CD4-positive, alpha-beta T cell treated with Interleukin-1 beta for 1 hour (primary cell): ENCODE data around the gene CDKL1.
"Not testable (repeated sequence)": the region's sequence is repeated elsewhere in the genome, so short reads cannot be mapped to it uniquely, and the experiment has no call there.

Source experiments
- DNase-seq, 2 donors: peaks; one replicate each; pipeline ENCODE4 v3.0.0-alpha.2; 2020 to 2022

The CDKL1 gene

GRCh38 chr14:50321009-50321660 is 75.5 kb downstream of the CDKL1 start:
- DNase-seq = peak; percentile 75 to 85

- no peak for DNase-seq
Observed at GRCh38 chr14:50320283-50320682, 76.4 kb downstream of the CDKL1 start.

DNA sequence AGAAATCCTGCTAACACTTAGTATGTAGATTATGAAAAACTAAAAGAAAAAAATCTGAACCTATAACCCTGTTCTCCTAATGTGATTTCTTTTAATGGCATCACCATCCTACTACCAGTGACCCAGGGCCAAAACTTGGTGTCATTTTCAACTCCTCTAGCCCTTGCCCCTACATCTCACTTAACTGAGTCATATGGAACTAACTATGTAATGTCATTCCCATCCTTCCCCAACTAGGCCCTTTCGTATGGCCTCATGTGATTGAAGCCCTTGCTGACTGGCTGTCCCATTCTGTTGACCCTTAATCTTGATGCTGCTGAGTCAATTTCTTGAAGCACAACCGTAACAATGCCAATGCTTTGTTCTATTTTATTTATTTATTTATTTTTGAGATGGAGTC is 77.0 kb downstream of the CDKL1 start:
- no peak for DNase-seq

GRCh38 chr14:50319293-50319692 is 77.4 kb downstream of the CDKL1 start:
- no peak for DNase-seq

- peak in 1 of 2 donors; percentile 35 for DNase-seq
Observed at GRCh38 chr14:50318031-50318626, 78.6 kb downstream of the CDKL1 start.

- DNase-seq = not testable (repeated sequence)
Observed at GRCh38 chr14:50314098-50314497, 82.6 kb downstream of the CDKL1 start.

- DNase-seq = peak in 1 of 2 donors; percentile 69
Observed at GRCh38 chr14:50312734-50313054, 84.0 kb downstream of the CDKL1 start.

- DNase-seq = peak; percentile 89 to 90
Observed at GRCh38 chr14:50311972-50312733, 84.5 kb downstream of the CDKL1 start, which contains the start of the genes DMAC2L and L2HGDH. Gene DMAC2L (plus strand): TSS chr14:50312324. CDS start chr14:50321488, 9,164 bp downstream. Gene L2HGDH (minus strand): TSS chr14:50312229. CDS start chr14:50312150, 79 bp downstream.

- no peak for DNase-seq
Observed at GRCh38 chr14:50311337-50311971, 85.2 kb downstream of the CDKL1 start.

- no peak for DNase-seq
Observed at GRCh38 chr14:50310445-50310844, 86.2 kb downstream of the CDKL1 start.

DNA sequence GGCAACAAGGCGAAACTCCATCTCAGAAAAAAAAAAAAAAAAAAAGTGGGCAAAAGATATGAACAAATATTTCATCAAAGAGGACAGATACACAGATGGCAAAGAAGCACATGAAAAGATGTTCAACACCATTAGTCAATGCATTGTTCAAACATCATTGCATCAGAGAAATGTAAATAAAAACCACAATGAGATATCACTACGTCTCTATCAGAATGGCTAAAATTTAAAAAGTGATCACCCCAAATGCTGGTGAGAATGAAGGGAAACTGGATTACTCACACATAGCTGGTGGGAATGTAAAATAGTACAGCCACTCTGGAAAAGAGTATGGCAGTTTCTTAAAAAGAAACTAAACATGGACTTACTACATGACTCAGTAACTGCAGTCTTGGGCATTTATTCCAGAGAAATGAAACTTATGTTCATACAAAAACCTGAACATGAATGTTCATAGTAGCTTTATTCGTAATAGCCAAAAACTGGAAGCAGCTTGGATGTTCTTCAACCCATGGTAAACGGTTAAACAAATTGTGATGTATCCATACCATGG is 88.2 kb downstream of the CDKL1 start:
- no peak for DNase-seq

DNA sequence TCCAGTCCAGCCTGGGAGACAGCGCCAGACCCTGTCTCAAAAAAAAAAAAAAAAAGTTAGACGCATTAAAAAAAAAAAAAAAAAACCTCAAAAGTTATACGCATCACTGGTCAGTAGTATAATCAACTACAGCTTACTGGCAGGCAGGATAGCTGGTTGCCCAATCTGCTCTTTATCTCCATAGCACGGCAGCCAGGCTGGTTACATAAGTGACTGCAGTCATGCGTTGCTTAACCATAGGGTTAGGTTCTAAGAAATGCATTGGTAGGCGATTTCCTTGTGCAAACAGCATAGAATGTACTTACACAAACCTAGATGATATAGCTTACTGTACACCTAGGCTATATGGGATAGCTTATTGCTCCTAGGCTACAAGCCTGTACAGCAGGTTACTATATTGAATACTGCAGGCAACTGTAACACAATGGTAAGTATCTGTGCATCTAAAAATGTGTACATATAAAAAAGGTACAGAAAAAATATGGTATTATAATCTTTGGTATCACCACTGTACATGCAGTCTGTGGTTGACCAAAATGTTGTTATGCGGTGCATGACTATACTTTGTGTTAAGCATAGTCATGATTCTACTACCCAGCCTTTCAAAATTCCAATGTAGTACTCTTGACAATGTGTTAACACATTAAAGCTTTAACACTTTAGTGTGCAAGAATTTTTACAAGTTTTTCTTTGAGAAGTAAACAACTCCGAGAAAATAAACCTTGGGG is 92.8 kb downstream of the CDKL1 start:
- peak in 1 of 2 donors; percentile 28 for DNase-seq

- DNase-seq = no peak
Observed at GRCh38 chr14:50301914-50302313, 94.8 kb downstream of the CDKL1 start.

- DNase-seq = no peak
Observed at GRCh38 chr14:50299585-50299984, 97.1 kb downstream of the CDKL1 start.

DNA sequence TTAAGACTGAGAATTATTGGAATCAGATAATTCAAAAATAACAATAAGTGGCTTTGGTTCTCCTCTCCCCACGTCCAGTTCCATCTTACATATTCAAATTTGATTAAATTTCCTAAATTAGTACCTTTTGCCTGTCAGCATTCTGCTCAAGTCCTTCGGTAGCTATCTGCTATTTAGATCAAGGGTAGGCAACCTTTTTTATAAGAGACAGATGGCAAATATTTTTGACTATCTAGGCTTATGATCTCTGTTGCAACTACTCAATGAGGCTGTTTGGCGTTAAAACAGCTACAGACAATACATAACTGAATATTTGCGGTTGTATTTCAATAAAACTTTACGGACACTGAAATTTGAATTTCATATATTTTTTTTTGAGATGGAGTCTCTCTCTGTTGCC is 106.4 kb downstream of the CDKL1 start:
- DNase-seq = no peak

- no peak for DNase-seq
Observed at GRCh38 chr14:50288146-50288545, 108.5 kb downstream of the CDKL1 start.

DNA sequence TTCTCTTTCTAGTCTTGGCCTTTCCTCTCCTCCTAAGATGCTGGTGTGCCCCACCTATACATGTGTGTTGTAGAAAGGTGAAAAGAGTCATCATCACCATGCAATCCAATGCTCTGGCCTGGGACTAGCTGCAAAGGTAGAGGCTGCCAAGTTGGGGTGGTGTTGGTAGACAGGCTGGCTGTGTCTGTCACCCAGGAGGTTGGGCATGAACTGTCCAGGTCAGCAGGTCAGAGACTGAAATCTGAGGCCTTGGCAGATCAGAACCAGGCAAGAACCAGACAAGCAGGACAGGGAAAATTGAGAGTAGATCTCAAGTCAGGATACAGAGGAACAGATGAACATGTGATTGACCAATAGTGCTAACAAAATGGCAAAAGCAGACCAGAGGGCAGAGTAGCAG is 110.8 kb downstream of the CDKL1 start:
- DNase-seq = no peak
